B cell (primary cell): ENCODE results near the gene KMT2A. TPM values are rescaled to one million over a fixed set of nuclear protein-coding genes. Genes with fewer than 3 reads are reported as not detected.
A peak's percentile ranks its signal among the peaks of the same experiment; 100 is the strongest.

Experiments used
- ATAC-seq: fragments of 200-7000 bp; cut with Tn5 transposase; one replicate; pipeline ENCODE4 v1.10.0; 2021; ENCODE audit warnings: low read depth, mild to moderate bottlenecking, moderate number of reproducible peaks, moderate library complexity
- CTCF ChIA-PET: fragments of 350-600 bp; sonication (Branson Sonifier 250); formaldehyde crosslinking; loops from one replicate; lab custom pipeline; 2021; ENCODE audit warnings: antibody characterized with exemption, inconsistent platforms; lab: Charles Lee
- POLR2A ChIA-PET: fragments of 350-600 bp; sonication (Branson Sonifier 250); formaldehyde crosslinking; loops from one replicate; lab custom pipeline; 2021; ENCODE audit warnings: antibody characterized with exemption; lab: Charles Lee
- DNase-seq: peaks from one replicate; pipeline ENCODE4 v3.0.0; 2013
- H2AFZ ChIP-seq: 2 replicates; pipeline ENCODE4 v1.6.1; 2012; ENCODE audit warnings: mild to moderate bottlenecking, low read depth, low read length; ENCODE audit not compliant: insufficient read depth, poor library complexity, severe bottlenecking
- H3K27ac ChIP-seq, 2 donors: 1 replicate in 1 of 2; 2 replicates in 1 of 2; pipeline ENCODE4 v1.5.1; 2012 to 2013; ENCODE audit warnings: low read length in 2 of 2, mild to moderate bottlenecking in 2 of 2, moderate library complexity in 1 of 2
- H3K27me3 ChIP-seq, 4 experiments: fragments of 200-600 bp in 1 of 4; sonication (generic) in 1 of 4; replicated peaks in 1 of 4; 1 replicate in 2 of 4; 2 replicates in 2 of 4; pipeline versions ENCODE4 v1.6.1 to v1.7.0; 2013 to 2016; ENCODE audit warnings: low read length in 3 of 4, mild to moderate bottlenecking in 2 of 4, mixed read lengths in 1 of 4, moderate library complexity in 1 of 4; ENCODE audit not compliant: insufficient read depth in 4 of 4, control insufficient read depth in 3 of 4; ENCODE audit errors: control extremely low read depth in 1 of 4
- H3K36me3 ChIP-seq, 2 experiments: replicated peaks in 1 of 2; 1 replicate in 1 of 2; 2 replicates in 1 of 2; pipeline versions ENCODE4 v1.6.1 to v1.7.1; 2013; ENCODE audit warnings: low read length in 1 of 2; ENCODE audit not compliant: insufficient read depth in 2 of 2, control insufficient read depth in 1 of 2; ENCODE audit errors: control extremely low read depth in 1 of 2, extremely low read depth in 1 of 2
- H3K4me1 ChIP-seq, 2 donors: fragments of 200-600 bp in 1 of 2; sonication (generic) in 1 of 2; 1 replicate in 1 of 2; 2 replicates in 1 of 2; pipeline versions ENCODE4 v1.5.1 to v1.6.1; 2013 to 2017; ENCODE audit warnings: low read length in 2 of 2; ENCODE audit not compliant: control insufficient read depth in 2 of 2, insufficient read depth in 2 of 2
- H3K4me2 ChIP-seq: replicated peaks from 2 replicates; pipeline ENCODE3; 2012; ENCODE audit warnings: mild to moderate bottlenecking, low read depth, low read length; ENCODE audit not compliant: poor library complexity, severe bottlenecking
- H3K4me3 ChIP-seq, 5 experiments: fragments of 200-600 bp in 1 of 5; sonication (generic) in 1 of 5; 1 replicate in 3 of 5; 2 replicates in 2 of 5; pipeline versions ENCODE4 v1.5.1 to v1.7.0; 2011 to 2016; ENCODE audit warnings: low read length in 4 of 5, mild to moderate bottlenecking in 4 of 5, low read depth in 2 of 5, control low read depth in 1 of 5, moderate library complexity in 1 of 5; ENCODE audit not compliant: insufficient read depth in 1 of 5; ENCODE audit errors: control extremely low read depth in 1 of 5, extremely low read depth in 1 of 5
- H3K79me2 ChIP-seq: fragments of 200-600 bp; sonication (generic); one replicate; pipeline ENCODE4 v1.6.0; 2016; ENCODE audit warnings: low read length; ENCODE audit not compliant: control insufficient read depth, insufficient read depth
- H3K9ac ChIP-seq: fragments of 200-600 bp; sonication (generic); 2 replicates; pipeline ENCODE4 v1.6.1; 2017; ENCODE audit warnings: mild to moderate bottlenecking, low read length, moderate library complexity
- H3K9me3 ChIP-seq, 3 donors: one replicate each; pipeline versions ENCODE4 v1.6.1 to v1.7.1; 2013; ENCODE audit warnings: low read length in 2 of 3; ENCODE audit not compliant: control insufficient read depth in 2 of 3, insufficient read depth in 1 of 3; ENCODE audit errors: control extremely low read depth in 1 of 3
- H4K20me1 ChIP-seq: 2 replicates; pipeline ENCODE4 v1.6.0; 2012; ENCODE audit warnings: mild to moderate bottlenecking, low read length; ENCODE audit not compliant: insufficient read depth, control insufficient read depth, poor library complexity, severe bottlenecking
- H3K27ac Mint-ChIP-seq: one replicate; pipeline ENCODE4 v1.8.0; 2021; ENCODE audit warnings: mixed read lengths
- H3K27me3 Mint-ChIP-seq: one replicate; pipeline ENCODE4 v1.8.0; 2021; ENCODE audit warnings: mixed read lengths
- H3K4me1 Mint-ChIP-seq: one replicate; pipeline ENCODE4 v1.8.0; 2021; ENCODE audit warnings: mixed read lengths
- H3K4me3 Mint-ChIP-seq: one replicate; pipeline ENCODE4 v1.8.0; 2021; ENCODE audit warnings: mixed read lengths
- H3K9me3 Mint-ChIP-seq: one replicate; pipeline ENCODE4 v1.8.0; 2022; ENCODE audit warnings: mixed read lengths; ENCODE audit not compliant: insufficient read depth
- CTCF ChIP-seq: fragments of 200-600 bp; IDR thresholded peaks from one replicate; pipeline ENCODE4 v1.8.0; 2022; ENCODE audit warnings: antibody characterized with exemption, mild to moderate bottlenecking
- EZH2 ChIP-seq: IDR thresholded peaks from 2 replicates; pipeline ENCODE4 v1.6.1; 2012; ENCODE audit warnings: borderline replicate concordance, low read depth, mild to moderate bottlenecking, moderate library complexity, low read length; ENCODE audit not compliant: insufficient read depth, poor library complexity, severe bottlenecking
- WGBS: methylation state at CpG from one replicate; pipeline ENCODE4 v1.1.5; 2013; ENCODE audit warnings: missing lambda C conversion rate; ENCODE audit not compliant: insufficient coverage; 5-methylcytosine and 5-hydroxymethylcytosine counted together
- intact Hi-C: fragments of 100-400 bp; cut with micrococcal nuclease; formaldehyde crosslinking; loops from one replicate; pipeline ENCODE4 v1.10.0; 2022
- polyA plus RNA-seq: library from polyadenylated mRNA; depleted of rRNA; stranded (reverse); fragments of >200 nt; gene quantifications from 2 replicates; pipeline ENCODE4 v1.2.3, GENCODE V29; 2012
- total RNA-seq, 2 donors: library from RNA; stranded (reverse); fragments of 120-200 nt in 1 of 2; gene quantifications; 1 replicate in 1 of 2; 2 replicates in 1 of 2; pipeline versions ENCODE4 v1.2.3 to v1.2.4, GENCODE V29; 2013 to 2022

Gene KMT2A
- total and polyA plus RNA-seq, 2 donors (not counting 1 experiment from before 2014, with no cell fraction given): 32.1 to 175 TPM

DNA sequence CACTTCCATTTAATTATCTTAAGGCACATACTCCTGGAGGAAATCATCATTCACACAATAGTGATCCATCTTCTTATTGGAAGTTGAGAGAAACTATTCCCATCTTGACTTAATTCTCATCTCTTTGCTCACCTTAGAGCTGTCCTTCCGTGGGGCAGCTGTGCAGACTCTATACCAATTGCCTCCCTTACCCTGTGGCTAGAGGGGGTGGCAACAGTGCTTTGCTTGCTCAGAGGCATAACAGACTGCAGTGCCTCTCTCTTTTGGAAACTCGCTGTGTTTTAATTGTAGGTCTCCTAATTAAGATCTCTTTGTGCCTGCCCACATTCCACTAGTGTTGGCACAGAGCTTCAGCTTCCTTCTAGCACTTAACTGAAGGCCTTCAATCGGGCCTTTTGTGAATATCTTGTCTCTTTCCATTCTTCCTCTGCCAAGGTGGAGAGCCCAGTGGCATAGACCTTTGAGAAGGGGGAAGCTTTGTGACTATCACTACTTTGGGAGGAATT, 5.5 kb downstream of the KMT2A start:
- Histone ChIP-seq H4K20me1 (peaks cover 95% of the 10 kb centered on the region), H3K27me3 (no peaks in the 10 kb centered on the region), H3K4me3 (no peak overlapping the region), H3K9me3 (no peaks in the 10 kb centered on the region), H3K27ac (peak overlapping the region in 1 of 2 donors; percentile 94), H3K9ac (no peak overlapping the region), H3K79me2 (peaks cover 99% of the 10 kb centered on the region), H3K4me1 (peaks cover 43 to 53% of the 10 kb centered on the region in 2 donors), H3K36me3 (peaks cover 0 to 7% of the 10 kb centered on the region in 2 experiments), H2AFZ (no peak overlapping the region), H3K4me2 (no peak overlapping the region)
- ATAC-seq: no peak
- no peaks in the 10 kb centered on the region for H3K27me3 Mint-ChIP-seq
- WGBS: no CpG with 5 or more reads among the region's 3 CpGs
- ChIA-PET CTCF (interaction anchor here (1.6 kb wide), 1 partner anchor 244 kb away, joined by 3 read pairs; no protein-coding TSS in a partner anchor), POLR2A (interaction anchor here (0.5 to 0.6 kb wide), 2 partner anchors 30 to 1305 kb away, joined by 6 read pairs; no protein-coding TSS in a partner anchor)
- peak overlapping the region; percentile 59 for H3K27ac Mint-ChIP-seq
- no peak for TF ChIP-seq EZH2
- TF ChIP-seq CTCF: no peak
- intact Hi-C loops: no loop called here
- H3K4me1 Mint-ChIP-seq: peaks cover 79% of the 10 kb centered on the region
- no peak for DNase-seq
- H3K4me3 Mint-ChIP-seq: peak overlapping the region; percentile 33
- no peaks in the 10 kb centered on the region for H3K9me3 Mint-ChIP-seq

DNA sequence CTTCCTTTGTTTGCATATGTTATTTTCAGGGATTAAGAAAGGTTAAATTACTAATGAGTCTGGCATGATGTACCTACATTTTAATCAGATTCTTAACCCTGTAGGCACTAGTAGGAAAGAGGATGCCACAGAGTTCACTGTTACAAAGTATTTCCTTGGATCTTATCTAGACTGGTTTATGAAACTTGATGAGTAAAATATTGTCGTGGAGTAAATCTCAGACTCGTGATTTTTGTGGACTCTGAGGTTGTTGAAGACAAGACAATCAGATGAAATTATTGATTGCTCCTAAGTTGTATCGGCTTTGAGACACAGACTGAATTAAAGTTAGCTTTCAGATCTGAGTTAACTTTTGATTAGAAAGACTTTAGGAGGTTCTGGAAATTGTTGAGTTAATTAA, 6.0 kb downstream of the KMT2A start:
- Histone ChIP-seq H3K4me3 (no peak overlapping the region), H3K4me1 (peaks cover 43 to 53% of the 10 kb centered on the region in 2 donors), H3K9ac (no peak overlapping the region), H3K36me3 (peaks cover 0 to 8% of the 10 kb centered on the region in 2 experiments), H3K4me2 (peak overlapping the region; percentile 23), H3K27me3 (no peaks in the 10 kb centered on the region), H3K27ac (peak overlapping the region in 1 of 2 donors; percentile 94), H3K79me2 (peaks cover 99% of the 10 kb centered on the region), H2AFZ (no peak overlapping the region), H4K20me1 (peaks cover 95% of the 10 kb centered on the region), H3K9me3 (no peaks in the 10 kb centered on the region)
- TF ChIP-seq CTCF (no peak), EZH2 (no peak)
- DNase-seq (no peak), ATAC-seq (no peak)
- Mint-ChIP-seq H3K4me1 (peaks cover 83% of the 10 kb centered on the region), H3K9me3 (no peaks in the 10 kb centered on the region), H3K4me3 (peak overlapping the region; percentile 1), H3K27me3 (no peaks in the 10 kb centered on the region), H3K27ac (no peak overlapping the region)
- CTCF ChIA-PET: interaction anchor here (1.6 kb wide), 1 partner anchor 244 kb away, joined by 3 read pairs; no protein-coding TSS in a partner anchor
- intact Hi-C loops: no loop called here
- POLR2A ChIA-PET: interaction anchor here (0.5 kb wide), 1 partner anchor 1305 kb away, joined by 6 read pairs; no protein-coding TSS in a partner anchor
- WGBS: 75% methylated on average over 2 of the region's 3 CpGs
